GM23338 (cell line): ENCODE results near the gene ZBTB40. TPM values are rescaled to one million over a fixed set of nuclear protein-coding genes. Genes with fewer than 3 reads are reported as not detected.

Experiments
- ATAC-seq: fragments of 200-7000 bp; cut with Tn5 transposase; 3 replicates; pipeline ENCODE4 v1.9.1; 2020
- DNase-seq: peaks from one replicate; pipeline ENCODE4 v3.0.0-alpha.2; 2015; ENCODE audit warnings: low spot score
- H2AFZ ChIP-seq: fragments of 200-600 bp; sonication (generic); 2 replicates; pipeline ENCODE4 v1.8.0; 2016; ENCODE audit warnings: antibody characterized with exemption, mild to moderate bottlenecking, moderate library complexity
- H3F3A ChIP-seq: fragments of 200-600 bp; sonication (generic); replicated peaks from 2 replicates; pipeline ENCODE4 v1.8.0; 2017; ENCODE audit warnings: antibody characterized with exemption, mixed run types, low read depth
- H3K27ac ChIP-seq: fragments of 200-600 bp; sonication (generic); 2 replicates; pipeline ENCODE4 v1.6.1; 2016; ENCODE audit warnings: low read depth
- H3K27me3 ChIP-seq: fragments of 200-600 bp; sonication (generic); 2 replicates; pipeline ENCODE4 v1.8.0; 2016; ENCODE audit warnings: mild to moderate bottlenecking, mixed run types, moderate library complexity; ENCODE audit not compliant: insufficient read depth
- H3K36me3 ChIP-seq: fragments of 200-600 bp; sonication (generic); 2 replicates; pipeline ENCODE4 v1.8.0; 2016; ENCODE audit warnings: mild to moderate bottlenecking; ENCODE audit not compliant: insufficient read depth
- H3K4me1 ChIP-seq: fragments of 200-600 bp; sonication (generic); 2 replicates; pipeline ENCODE4 v1.8.0; 2016; ENCODE audit warnings: mild to moderate bottlenecking, moderate library complexity; ENCODE audit not compliant: insufficient read depth
- H3K4me2 ChIP-seq: fragments of 200-600 bp; sonication (generic); 2 replicates; pipeline ENCODE4 v1.7.1; 2017; ENCODE audit warnings: mixed run types
- H3K4me3 ChIP-seq: fragments of 200-600 bp; sonication (generic); 2 replicates; pipeline ENCODE4 v1.6.1; 2016; ENCODE audit warnings: mixed run types
- H3K79me2 ChIP-seq: fragments of 200-600 bp; sonication (generic); replicated peaks from 2 replicates; pipeline ENCODE4 v1.8.0; 2017; ENCODE audit warnings: mild to moderate bottlenecking; ENCODE audit not compliant: insufficient read depth
- H3K9me2 ChIP-seq: fragments of 200-600 bp; sonication (generic); 2 replicates; pipeline ENCODE4 v1.8.0; 2017; ENCODE audit not compliant: insufficient read depth
- H4K20me1 ChIP-seq: fragments of 200-600 bp; sonication (generic); replicated peaks from 2 replicates; pipeline ENCODE4 v1.8.0; 2017; ENCODE audit warnings: mild to moderate bottlenecking; ENCODE audit not compliant: insufficient read depth
- H3K27ac Mint-ChIP-seq: 2 replicates; pipeline ENCODE4 v1.8.0; 2020; ENCODE audit warnings: inconsistent platforms, mild to moderate bottlenecking, moderate library complexity, mixed read lengths
- H3K27me3 Mint-ChIP-seq: 3 replicates; pipeline ENCODE4 v1.8.0; 2022; ENCODE audit warnings: low read depth, mild to moderate bottlenecking, moderate library complexity, mixed read lengths, inconsistent platforms; ENCODE audit not compliant: insufficient read depth, poor library complexity
- H3K36me3 Mint-ChIP-seq: 3 replicates; pipeline ENCODE4 v1.8.0; 2021; ENCODE audit warnings: low read depth, mild to moderate bottlenecking, inconsistent platforms, moderate library complexity, mixed read lengths
- H3K4me1 Mint-ChIP-seq: 3 replicates; pipeline ENCODE4 v1.8.0; 2020; ENCODE audit warnings: mild to moderate bottlenecking, inconsistent platforms, mixed read lengths
- H3K4me3 Mint-ChIP-seq: 3 replicates; pipeline ENCODE4 v1.8.0; 2021; ENCODE audit warnings: moderate library complexity, mild to moderate bottlenecking, inconsistent platforms, mixed read lengths
- H3K9me3 Mint-ChIP-seq: 3 replicates; pipeline ENCODE4 v1.8.0; 2020; ENCODE audit warnings: moderate library complexity, mild to moderate bottlenecking, inconsistent platforms, mixed read lengths
- POLR2AphosphoS5 ChIP-seq: IDR thresholded peaks from 2 replicates; pipeline ENCODE4 v1.6.1; 2016; ENCODE audit warnings: antibody characterized with exemption, low read depth
- REST ChIP-seq: IDR thresholded peaks from one replicate; pipeline ENCODE4 v1.6.1; 2018; ENCODE audit warnings: antibody characterized with exemption; ENCODE audit not compliant: unreplicated experiment
- STAT1 ChIP-seq: IDR thresholded peaks from one replicate; pipeline ENCODE4 v1.6.1; 2016; ENCODE audit warnings: antibody characterized with exemption; ENCODE audit not compliant: unreplicated experiment
- ZNF114 ChIP-seq: fragments of 250-450 bp; sonication (Bioruptor Pico); IDR thresholded peaks from 2 replicates; pipeline ENCODE4 v1.5.0; 2020; ENCODE audit warnings: mild to moderate bottlenecking, moderate library complexity
- polyA plus RNA-seq: library from polyadenylated mRNA; unstranded; fragments of >200 nt; fragmentation: Nextera tagmentation; extraction: Ambion mirVana; gene quantifications from 2 replicates; pipeline ENCODE4 v1.2.1, GENCODE V29; 2016
- total RNA-seq: library from RNA; depleted of rRNA; stranded (reverse); fragments of >200 nt; shearing (Covaris generic); gene quantifications from 2 replicates; pipeline ENCODE4 v1.2.3, GENCODE V29; 2014
- TF ChIP-seq, protein P1 (sequence below): fragments of 250-450 bp; sonication (Bioruptor Pico); IDR thresholded peaks from 2 replicates; pipeline ENCODE4 v1.5.0; 2020; ENCODE audit warnings: mild to moderate bottlenecking, moderate library complexity

Gene ZBTB40
- total and polyA plus RNA-seq, 2 experiments from 2014 or later = 3.1 to 22.7 TPM

GRCh38 chr1:22547186-22547817 is 95.7 kb downstream of the ZBTB40 start (continued):
- TF ChIP-seq, protein P1, sequence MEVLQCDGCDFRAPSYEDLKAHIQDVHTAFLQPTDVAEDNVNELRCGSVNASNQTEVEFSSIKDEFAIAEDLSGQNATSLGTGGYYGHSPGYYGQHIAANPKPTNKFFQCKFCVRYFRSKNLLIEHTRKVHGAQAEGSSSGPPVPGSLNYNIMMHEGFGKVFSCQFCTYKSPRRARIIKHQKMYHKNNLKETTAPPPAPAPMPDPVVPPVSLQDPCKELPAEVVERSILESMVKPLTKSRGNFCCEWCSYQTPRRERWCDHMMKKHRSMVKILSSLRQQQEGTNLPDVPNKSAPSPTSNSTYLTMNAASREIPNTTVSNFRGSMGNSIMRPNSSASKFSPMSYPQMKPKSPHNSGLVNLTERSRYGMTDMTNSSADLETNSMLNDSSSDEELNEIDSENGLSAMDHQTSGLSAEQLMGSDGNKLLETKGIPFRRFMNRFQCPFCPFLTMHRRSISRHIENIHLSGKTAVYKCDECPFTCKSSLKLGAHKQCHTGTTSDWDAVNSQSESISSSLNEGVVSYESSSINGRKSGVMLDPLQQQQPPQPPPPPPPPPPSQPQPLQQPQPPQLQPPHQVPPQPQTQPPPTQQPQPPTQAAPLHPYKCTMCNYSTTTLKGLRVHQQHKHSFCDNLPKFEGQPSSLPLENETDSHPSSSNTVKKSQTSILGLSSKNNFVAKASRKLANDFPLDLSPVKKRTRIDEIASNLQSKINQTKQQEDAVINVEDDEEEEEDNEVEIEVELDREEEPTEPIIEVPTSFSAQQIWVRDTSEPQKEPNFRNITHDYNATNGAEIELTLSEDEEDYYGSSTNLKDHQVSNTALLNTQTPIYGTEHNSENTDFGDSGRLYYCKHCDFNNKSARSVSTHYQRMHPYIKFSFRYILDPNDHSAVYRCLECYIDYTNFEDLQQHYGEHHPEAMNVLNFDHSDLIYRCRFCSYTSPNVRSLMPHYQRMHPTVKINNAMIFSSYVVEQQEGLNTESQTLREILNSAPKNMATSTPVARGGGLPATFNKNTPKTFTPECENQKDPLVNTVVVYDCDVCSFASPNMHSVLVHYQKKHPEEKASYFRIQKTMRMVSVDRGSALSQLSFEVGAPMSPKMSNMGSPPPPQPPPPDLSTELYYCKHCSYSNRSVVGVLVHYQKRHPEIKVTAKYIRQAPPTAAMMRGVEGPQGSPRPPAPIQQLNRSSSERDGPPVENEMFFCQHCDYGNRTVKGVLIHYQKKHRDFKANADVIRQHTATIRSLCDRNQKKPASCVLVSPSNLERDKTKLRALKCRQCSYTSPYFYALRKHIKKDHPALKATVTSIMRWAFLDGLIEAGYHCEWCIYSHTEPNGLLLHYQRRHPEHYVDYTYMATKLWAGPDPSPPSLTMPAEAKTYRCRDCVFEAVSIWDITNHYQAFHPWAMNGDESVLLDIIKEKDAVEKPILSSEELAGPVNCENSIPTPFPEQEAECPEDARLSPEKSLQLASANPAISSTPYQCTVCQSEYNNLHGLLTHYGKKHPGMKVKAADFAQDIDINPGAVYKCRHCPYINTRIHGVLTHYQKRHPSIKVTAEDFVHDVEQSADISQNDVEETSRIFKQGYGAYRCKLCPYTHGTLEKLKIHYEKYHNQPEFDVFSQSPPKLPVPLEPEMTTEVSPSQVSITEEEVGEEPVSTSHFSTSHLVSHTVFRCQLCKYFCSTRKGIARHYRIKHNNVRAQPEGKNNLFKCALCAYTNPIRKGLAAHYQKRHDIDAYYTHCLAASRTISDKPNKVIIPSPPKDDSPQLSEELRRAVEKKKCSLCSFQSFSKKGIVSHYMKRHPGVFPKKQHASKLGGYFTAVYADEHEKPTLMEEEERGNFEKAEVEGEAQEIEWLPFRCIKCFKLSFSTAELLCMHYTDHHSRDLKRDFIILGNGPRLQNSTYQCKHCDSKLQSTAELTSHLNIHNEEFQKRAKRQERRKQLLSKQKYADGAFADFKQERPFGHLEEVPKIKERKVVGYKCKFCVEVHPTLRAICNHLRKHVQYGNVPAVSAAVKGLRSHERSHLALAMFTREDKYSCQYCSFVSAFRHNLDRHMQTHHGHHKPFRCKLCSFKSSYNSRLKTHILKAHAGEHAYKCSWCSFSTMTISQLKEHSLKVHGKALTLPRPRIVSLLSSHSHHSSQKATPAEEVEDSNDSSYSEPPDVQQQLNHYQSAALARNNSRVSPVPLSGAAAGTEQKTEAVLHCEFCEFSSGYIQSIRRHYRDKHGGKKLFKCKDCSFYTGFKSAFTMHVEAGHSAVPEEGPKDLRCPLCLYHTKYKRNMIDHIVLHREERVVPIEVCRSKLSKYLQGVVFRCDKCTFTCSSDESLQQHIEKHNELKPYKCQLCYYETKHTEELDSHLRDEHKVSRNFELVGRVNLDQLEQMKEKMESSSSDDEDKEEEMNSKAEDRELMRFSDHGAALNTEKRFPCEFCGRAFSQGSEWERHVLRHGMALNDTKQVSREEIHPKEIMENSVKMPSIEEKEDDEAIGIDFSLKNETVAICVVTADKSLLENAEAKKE (CRISPR knock-in tag) = no peak

DNA sequence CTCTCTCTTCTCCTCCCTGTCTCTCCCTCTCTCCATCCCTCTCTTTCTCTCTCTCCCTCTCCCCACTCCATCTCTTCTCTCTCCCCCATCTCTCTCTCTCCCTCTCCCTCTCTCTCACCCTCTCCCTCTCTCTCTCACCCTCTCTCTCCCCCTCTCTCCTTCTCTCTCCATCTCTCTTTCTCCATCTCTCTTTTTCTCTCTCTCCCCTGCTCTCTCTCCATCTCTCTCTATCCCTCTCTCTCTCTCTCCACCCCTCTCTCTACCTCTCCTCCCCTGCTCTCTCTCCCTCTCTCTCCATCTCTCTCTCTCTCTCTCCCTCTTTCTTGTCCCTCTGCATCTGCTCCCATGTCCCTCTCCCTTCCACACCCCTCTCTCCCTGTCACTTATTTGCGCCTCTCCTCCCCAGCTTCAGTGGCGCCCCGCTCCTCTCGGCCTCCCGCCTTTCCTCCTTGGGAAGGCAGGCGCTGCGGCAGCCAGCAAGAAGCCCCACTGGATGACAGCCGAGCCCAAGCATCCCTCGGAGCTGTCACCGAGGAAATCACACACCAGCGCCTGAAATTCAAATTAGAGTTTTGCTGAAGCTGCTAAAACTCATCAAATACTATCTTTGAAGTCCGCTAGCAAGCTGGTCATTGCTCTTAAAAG is 96.3 kb downstream of the ZBTB40 start:
- no peaks in the 10 kb centered on the region; the same call in 2 of the 3 replicates for H3K9me3 Mint-ChIP-seq
- H3K36me3 Mint-ChIP-seq = no peaks in the 10 kb centered on the region
- H3K4me1 Mint-ChIP-seq = peaks cover 5% of the 10 kb centered on the region; the same call in 2 of the 3 replicates
- no peak for DNase-seq
- Histone ChIP-seq H4K20me1 (no peaks in the 10 kb centered on the region), H3K79me2 (no peaks in the 10 kb centered on the region), H2AFZ (no peak overlapping the region), H3K9me2 (no peaks in the 10 kb centered on the region), H3K27ac (no peak overlapping the region), H3K27me3 (no peaks in the 10 kb centered on the region), H3K4me3 (no peak overlapping the region), H3K4me2 (no peak overlapping the region), H3K36me3 (no peaks in the 10 kb centered on the region), H3F3A (no peaks in the 10 kb centered on the region), H3K4me1 (no peaks in the 10 kb centered on the region; the same call in 1 of the 2 replicates)
- peaks cover 21% of the 10 kb centered on the region for H3K27me3 Mint-ChIP-seq
- TF ChIP-seq ZNF114 (no peak), POLR2AphosphoS5 (no peak), STAT1 (no peak), REST (no peak)
- no peak; the same call in 2 of the 3 replicates for ATAC-seq
- no peak overlapping the region for H3K4me3 Mint-ChIP-seq
- no peak overlapping the region for H3K27ac Mint-ChIP-seq
